HG02588 (cell line): ENCODE results near the gene GPR141.
A peak's percentile ranks its signal among the peaks of the same experiment; 100 is the strongest.

Experiments
- ATAC-seq: cut with Tn5 transposase; IDR thresholded peaks from one replicate; pipeline ENCODE4 v1.9.1; 2021; ENCODE audit warnings: mild to moderate bottlenecking, moderate library complexity; ENCODE audit not compliant: unreplicated experiment

The GPR141 gene, protein sequence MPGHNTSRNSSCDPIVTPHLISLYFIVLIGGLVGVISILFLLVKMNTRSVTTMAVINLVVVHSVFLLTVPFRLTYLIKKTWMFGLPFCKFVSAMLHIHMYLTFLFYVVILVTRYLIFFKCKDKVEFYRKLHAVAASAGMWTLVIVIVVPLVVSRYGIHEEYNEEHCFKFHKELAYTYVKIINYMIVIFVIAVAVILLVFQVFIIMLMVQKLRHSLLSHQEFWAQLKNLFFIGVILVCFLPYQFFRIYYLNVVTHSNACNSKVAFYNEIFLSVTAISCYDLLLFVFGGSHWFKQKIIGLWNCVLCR

DNA sequence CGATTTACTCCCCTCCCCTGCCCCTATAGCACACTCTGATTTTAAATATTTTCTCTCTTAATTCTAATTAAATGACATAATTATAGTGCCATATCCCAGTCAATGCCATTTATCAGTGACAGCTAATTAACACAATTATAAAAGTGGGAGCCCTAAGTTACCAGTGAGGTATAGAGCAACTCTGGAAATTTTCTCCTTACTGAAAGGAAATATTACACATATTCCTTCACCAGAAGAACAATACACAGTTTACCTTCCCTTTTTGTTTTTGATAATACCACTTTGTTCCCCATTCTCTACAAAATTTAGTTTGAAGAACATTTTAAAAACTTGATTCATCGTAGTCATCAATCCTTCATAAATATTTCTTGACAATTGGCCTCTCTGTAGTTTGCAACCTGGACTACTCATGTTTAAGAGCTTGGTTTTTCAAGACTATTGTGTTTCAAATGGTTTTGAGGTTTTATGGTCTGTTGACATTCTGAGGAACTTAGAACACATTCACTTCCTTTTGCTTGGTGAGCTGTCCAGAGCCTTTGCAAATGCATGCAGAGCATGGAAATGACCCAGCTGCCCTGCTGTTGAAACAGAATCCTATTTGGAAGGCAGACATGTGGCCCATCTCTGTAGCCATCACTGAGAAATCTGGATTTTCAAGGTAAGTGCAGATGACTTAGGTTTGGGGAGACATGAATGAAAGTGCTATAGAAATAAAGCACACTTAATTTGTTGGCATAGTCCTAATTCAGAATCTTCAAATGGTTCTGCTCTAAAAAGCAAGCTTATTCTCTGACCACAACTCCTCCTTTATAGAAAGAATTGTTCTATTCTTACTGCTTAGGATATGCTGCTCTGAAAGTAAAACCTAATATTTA, at the start of gene GPR141:
GPR141 (plus strand) TSS at position 521 of the 875 bp plus-strand sequence. CDS start 56,628 bp downstream, outside the sequence.
- ATAC-seq = peak; percentile 95

GRCh38 chr7:37635346-37635745, 48.2 kb upstream of the GPR141 start:
- no peak for ATAC-seq

GRCh38 chr7:37642028-37642540, 41.5 kb upstream of the GPR141 start:
- no peak for ATAC-seq

- no peak for ATAC-seq
Measured at GRCh38 chr7:37643876-37644275, 39.7 kb upstream of the GPR141 start.

DNA sequence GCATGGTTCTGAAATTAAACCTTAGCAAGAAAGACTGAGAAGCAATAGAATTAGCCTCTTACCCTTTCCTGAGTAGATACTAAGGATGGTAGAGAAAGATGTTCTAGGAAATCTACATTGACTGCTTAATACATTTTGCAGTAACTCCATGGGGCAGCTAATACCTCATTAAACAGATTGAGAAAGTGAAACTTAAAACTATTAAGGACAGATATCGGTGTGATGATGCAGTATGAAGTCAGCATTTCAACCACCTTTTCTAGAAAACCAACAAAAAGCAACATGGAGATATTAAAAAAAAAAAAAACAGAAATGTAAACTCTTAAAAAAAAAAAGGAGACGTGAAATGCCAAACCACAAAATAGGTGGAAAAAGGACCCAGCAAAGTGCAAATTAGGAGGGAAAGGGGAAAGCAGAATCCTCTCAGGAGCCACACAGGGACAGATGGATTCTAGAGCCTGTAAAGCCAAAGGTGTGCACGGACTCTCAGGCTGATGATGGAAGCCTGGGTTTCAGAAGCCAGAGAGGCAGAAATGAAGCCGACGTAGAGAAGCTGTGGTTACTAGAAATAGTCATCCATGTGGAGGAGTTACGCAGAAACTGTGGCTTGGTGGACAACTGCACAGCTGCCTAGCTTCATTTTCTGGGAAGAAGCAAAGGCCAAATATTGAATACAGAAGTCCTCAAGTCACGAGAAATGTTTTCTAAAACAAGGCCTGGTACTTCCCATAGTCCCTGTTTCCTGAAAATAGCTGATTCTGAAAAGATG, 38.1 kb upstream of the GPR141 start:
- no peak for ATAC-seq

- peak; percentile 73 for ATAC-seq
Measured at GRCh38 chr7:37656913-37657530, 26.5 kb upstream of the GPR141 start.

DNA sequence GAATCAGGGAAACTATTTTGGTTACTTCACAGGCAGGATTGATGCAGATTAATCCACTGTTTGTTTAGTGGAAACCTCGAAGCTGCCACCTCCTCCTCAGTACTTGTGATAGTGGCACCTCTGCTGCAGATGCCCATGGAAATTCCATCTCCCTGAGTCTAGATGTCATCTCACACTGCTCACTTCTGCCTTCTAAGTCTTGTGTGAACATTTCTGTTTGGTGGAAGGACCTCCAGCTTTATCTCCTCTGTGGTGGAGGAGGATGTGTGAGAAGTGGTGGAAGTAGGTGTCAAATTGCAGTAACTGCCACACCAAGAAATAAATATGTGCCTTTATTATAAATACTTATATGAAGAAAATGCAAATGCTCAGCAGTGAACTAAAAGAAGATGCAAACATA, 25.8 kb upstream of the GPR141 start:
- ATAC-seq = no peak

GRCh38 chr7:37659971-37660565, 23.5 kb upstream of the GPR141 start:
- no peak for ATAC-seq

DNA sequence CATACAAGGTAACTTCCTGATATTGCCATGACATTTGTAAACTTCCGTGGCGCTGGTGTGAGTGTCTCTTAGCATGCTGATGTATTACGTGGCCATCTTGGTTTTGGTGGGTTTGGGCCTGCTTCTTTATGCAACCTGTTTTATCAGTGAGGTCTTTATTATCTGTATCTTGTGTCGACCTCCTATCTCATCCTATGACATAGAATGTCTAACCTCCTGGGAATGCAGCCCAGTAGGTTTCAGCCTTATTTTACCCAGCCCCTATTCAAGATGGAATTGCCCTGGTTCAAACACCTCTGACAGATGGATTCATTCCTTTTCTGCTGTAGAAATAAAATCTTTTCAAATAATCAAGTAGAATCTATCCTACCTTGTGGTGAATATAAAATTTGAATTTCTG, 23.0 kb upstream of the GPR141 start:
- no peak for ATAC-seq

GRCh38 chr7:37663693-37664092, 19.9 kb upstream of the GPR141 start:
- ATAC-seq = no peak

- no peak for ATAC-seq
Measured at GRCh38 chr7:37665352-37666022, 18.1 kb upstream of the GPR141 start.

GRCh38 chr7:37666026-37666799, 17.4 kb upstream of the GPR141 start:
- ATAC-seq = no peak

DNA sequence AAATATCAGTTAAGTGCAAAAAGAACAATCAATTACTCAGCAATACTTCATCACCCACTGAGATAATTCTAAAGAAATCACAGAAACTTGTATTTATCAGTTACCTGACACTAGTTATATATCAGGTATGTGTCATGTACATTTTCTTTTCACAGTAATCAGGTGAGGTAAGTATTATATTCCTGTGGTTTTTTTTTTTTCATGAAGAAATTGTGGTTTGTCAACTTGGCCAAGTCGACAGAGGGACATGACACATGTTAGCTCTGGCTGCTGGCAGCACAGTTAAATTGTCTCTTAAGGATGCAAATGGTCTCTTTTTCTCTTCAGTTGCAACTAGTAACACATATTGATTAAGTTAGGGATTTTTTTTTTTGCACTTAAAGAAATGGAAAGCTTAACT, 13.7 kb upstream of the GPR141 start:
- no peak for ATAC-seq

DNA sequence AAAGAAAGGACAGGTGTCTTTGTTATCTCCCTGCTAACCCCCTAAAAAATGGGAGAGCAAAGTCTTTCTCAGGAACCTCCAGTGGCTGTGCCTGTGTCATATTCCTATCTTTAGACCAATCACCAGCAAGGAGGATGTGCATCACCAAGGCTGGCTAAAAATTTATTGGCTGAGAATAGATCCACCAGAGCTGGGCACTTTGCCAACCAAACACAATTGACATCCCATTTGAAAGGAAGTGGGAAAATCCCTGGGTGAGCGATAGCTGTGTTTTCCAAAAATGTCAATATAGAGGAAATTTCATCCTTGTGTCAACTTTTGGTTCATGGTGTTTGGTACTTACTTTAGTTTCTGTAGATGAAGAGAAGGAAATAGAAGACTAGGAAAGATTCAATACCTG, 13.1 kb upstream of the GPR141 start:
- ATAC-seq = no peak

DNA sequence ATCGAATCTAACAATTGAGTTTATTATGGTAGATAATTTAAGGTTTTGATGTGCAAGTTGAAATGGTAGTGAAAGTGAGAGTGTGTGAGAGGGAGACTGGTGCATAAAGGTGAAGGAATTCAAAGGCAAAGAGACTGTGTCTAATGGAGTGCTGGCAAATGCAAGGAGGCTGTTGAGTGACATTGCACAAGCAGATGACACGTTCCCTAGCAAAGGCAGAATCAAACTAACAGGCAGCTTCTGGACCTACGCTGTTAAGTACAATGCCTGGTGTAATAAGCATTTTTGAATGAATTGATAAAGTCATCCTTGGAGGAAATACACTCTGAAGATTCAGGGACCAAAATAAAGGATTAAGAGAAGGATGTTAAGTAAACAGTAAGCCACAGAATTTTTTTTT, 11.7 kb upstream of the GPR141 start:
- ATAC-seq = no peak

GRCh38 chr7:37672926-37673325, 10.6 kb upstream of the GPR141 start:
- no peak for ATAC-seq

DNA sequence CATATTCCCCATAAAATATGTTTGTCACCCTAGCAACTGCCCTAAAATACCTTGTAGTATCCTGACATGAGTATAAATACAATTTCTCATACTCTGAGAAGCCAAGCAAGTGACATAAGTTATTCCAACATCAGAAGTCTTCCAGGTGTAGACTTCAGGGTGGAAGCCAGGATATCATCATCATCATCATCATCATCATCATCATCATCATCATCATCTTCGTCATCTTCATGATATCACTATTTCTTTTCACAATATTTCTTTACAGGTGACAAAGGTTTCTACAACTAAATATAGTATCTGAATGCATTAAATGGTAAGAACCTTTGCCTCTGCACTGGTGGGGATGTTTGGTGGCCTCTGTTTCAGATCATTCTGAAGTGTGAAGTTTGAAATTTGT, 10.0 kb upstream of the GPR141 start:
- ATAC-seq = no peak

- no peak for ATAC-seq
Measured at GRCh38 chr7:37674531-37674930, 9.0 kb upstream of the GPR141 start.

DNA sequence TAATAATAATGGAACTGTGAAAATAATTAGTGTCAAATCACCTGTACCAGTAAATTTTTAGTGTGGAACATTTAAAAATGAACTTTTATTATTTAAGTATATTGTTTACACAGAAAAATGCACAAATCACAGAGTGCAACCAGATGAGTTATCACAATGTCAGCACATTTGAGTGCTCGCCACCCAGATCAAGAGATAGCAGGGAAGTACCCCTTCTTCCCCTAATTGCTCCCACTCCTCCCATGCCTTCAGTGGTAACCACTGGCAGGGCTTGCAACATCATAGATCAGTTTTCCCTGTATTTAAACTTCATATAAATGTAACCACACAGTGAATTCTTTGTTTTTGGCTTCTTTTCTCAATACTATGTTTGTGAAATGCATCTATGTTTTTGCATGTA, 7.8 kb upstream of the GPR141 start:
- ATAC-seq = no peak
